ENCODE data around the gene PLAAT2.
"Not testable (repeated sequence)": the region's sequence is repeated elsewhere in the genome, so short reads cannot be mapped to it uniquely, and the experiment has no call there.

Gene PLAAT2

DNA sequence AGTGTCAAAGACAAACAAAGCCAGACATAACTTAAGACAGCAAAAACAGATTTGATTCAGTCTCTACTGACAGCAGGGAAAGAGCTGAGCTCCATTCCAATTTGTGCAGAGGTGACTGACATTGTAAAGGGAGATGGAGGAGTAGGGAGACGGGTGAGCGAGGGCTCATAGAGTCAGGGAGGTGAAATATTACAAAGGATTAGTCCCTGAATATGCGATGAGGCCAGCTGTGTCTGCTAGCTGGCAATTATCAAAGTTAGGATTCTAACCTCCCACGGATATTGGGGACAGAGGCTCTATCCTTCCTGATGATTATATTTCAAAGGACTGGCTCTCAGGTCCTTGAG is 8.3 kb downstream of the PLAAT2 start:
- Histone ChIP-seq H3K4me1 (ENCODE audit: control extremely low read depth in 1 of 4, control insufficient read depth in 4 of 4, insufficient read depth in 4 of 4, low read length in 3 of 4) (peaks cover 0 to 33% (median 18%) of the 10 kb centered on the region in 4 experiments), H3K4me3 (ENCODE audit: control insufficient read depth in 1 of 7, extremely low read depth in 1 of 7, insufficient read depth in 4 of 7, low read depth in 2 of 7, low read length in 6 of 7) (no peak overlapping the region), H3K9me3 (ENCODE audit: control extremely low read depth in 1 of 5, control insufficient read depth in 4 of 5, insufficient read depth in 2 of 5, low read depth in 1 of 5, low read length in 4 of 5) (no peaks in the 10 kb centered on the region), H3K36me3 (ENCODE audit: control insufficient read depth in 4 of 4, insufficient read depth in 4 of 4, low read length in 3 of 4) (no peaks in the 10 kb centered on the region), H3K27me3 (replicated peaks in 2 of 5; ENCODE audit: control insufficient read depth in 4 of 5, insufficient read depth in 5 of 5, low read length in 4 of 5) (no peaks in the 10 kb centered on the region), H3K27ac (ENCODE audit: insufficient read depth in 1 of 2, low read depth in 1 of 2, low read length in 2 of 2, poor library complexity in 1 of 2, severe bottlenecking in 2 of 2) (no peak overlapping the region)
- ChIA-PET POLR2A (interaction anchor here (0.6 kb wide), 2 partner anchors 27 to 456 kb away, joined by 3 read pairs; no protein-coding TSS in a partner anchor), CTCF (interaction anchor here (1.3 kb wide), 1 partner anchor 71 kb away, joined by 3 read pairs; no protein-coding TSS in a partner anchor)
- no peak for DNase-seq
- WGBS (ENCODE audit: insufficient coverage), result 100% methylated on average over 4 of the region's 4 CpGs

- Histone ChIP-seq H3K36me3 (ENCODE audit: control insufficient read depth in 4 of 4, insufficient read depth in 4 of 4, low read length in 3 of 4) (no peaks in the 10 kb centered on the region), H3K4me1 (ENCODE audit: control extremely low read depth in 1 of 4, control insufficient read depth in 4 of 4, insufficient read depth in 4 of 4, low read length in 3 of 4) (peaks cover 0 to 28% (median 18%) of the 10 kb centered on the region in 4 experiments), H3K27ac (ENCODE audit: insufficient read depth in 1 of 2, low read depth in 1 of 2, low read length in 2 of 2, poor library complexity in 1 of 2, severe bottlenecking in 2 of 2) (no peak overlapping the region), H3K27me3 (replicated peaks in 2 of 5; ENCODE audit: control insufficient read depth in 4 of 5, insufficient read depth in 5 of 5, low read length in 4 of 5) (no peaks in the 10 kb centered on the region), H3K4me3 (ENCODE audit: control insufficient read depth in 1 of 7, extremely low read depth in 1 of 7, insufficient read depth in 4 of 7, low read depth in 2 of 7, low read length in 6 of 7) (peak overlapping the region in 2 of 7 experiments; percentile 28 to 37), H3K9me3 (ENCODE audit: control extremely low read depth in 1 of 5, control insufficient read depth in 4 of 5, insufficient read depth in 2 of 5, low read depth in 1 of 5, low read length in 4 of 5) (no peaks in the 10 kb centered on the region)
- CTCF ChIA-PET, result interaction anchor here (1.2 kb wide), 1 partner anchor 18 kb away, joined by 5 read pairs; no protein-coding TSS in a partner anchor
- 2% methylated on average over 7 of the region's 8 CpGs for whole genome bisulfite sequencing (ENCODE audit: insufficient coverage)
- peak; percentile 40 to 84 (median 78) for DNase-seq
- POLR2A ChIA-PET, result no interaction called here
These were observed 9.4 kb downstream of the PLAAT2 start for GRCh38 chr11:63553759-63554158.

GRCh38 chr11:63552921-63553320 is 10.3 kb downstream of the PLAAT2 start:
- ChIA-PET CTCF (interaction anchor here (1.2 to 1.5 kb wide), 5 partner anchors 8 to 79 kb away, joined by 3 to 5 read pairs (median 4); no protein-coding TSS in a partner anchor), POLR2A (no interaction called here)
- Histone ChIP-seq H3K4me1 (ENCODE audit: control extremely low read depth in 1 of 4, control insufficient read depth in 4 of 4, insufficient read depth in 4 of 4, low read length in 3 of 4) (peaks cover 0 to 28% (median 18%) of the 10 kb centered on the region in 4 experiments), H3K27me3 (replicated peaks in 2 of 5; ENCODE audit: control insufficient read depth in 4 of 5, insufficient read depth in 5 of 5, low read length in 4 of 5) (no peaks in the 10 kb centered on the region), H3K36me3 (ENCODE audit: control insufficient read depth in 4 of 4, insufficient read depth in 4 of 4, low read length in 3 of 4) (no peaks in the 10 kb centered on the region), H3K4me3 (ENCODE audit: control insufficient read depth in 1 of 7, extremely low read depth in 1 of 7, insufficient read depth in 4 of 7, low read depth in 2 of 7, low read length in 6 of 7) (no peak overlapping the region), H3K9me3 (ENCODE audit: control extremely low read depth in 1 of 5, control insufficient read depth in 4 of 5, insufficient read depth in 2 of 5, low read depth in 1 of 5, low read length in 4 of 5) (no peaks in the 10 kb centered on the region), H3K27ac (ENCODE audit: insufficient read depth in 1 of 2, low read depth in 1 of 2, low read length in 2 of 2, poor library complexity in 1 of 2, severe bottlenecking in 2 of 2) (no peak overlapping the region)
- DNase-seq, result no peak
- 98% methylated on average over 6 of the region's 7 CpGs for WGBS (ENCODE audit: insufficient coverage)

GRCh38 chr11:63551889-63552266 is 11.3 kb downstream of the PLAAT2 start:
- DNase-seq, result no peak
- POLR2A ChIA-PET, result no interaction called here
- no peak overlapping the region for H3K27ac ChIP-seq (ENCODE audit: insufficient read depth in 1 of 2, low read depth in 1 of 2, low read length in 2 of 2, poor library complexity in 1 of 2, severe bottlenecking in 2 of 2)

DNA sequence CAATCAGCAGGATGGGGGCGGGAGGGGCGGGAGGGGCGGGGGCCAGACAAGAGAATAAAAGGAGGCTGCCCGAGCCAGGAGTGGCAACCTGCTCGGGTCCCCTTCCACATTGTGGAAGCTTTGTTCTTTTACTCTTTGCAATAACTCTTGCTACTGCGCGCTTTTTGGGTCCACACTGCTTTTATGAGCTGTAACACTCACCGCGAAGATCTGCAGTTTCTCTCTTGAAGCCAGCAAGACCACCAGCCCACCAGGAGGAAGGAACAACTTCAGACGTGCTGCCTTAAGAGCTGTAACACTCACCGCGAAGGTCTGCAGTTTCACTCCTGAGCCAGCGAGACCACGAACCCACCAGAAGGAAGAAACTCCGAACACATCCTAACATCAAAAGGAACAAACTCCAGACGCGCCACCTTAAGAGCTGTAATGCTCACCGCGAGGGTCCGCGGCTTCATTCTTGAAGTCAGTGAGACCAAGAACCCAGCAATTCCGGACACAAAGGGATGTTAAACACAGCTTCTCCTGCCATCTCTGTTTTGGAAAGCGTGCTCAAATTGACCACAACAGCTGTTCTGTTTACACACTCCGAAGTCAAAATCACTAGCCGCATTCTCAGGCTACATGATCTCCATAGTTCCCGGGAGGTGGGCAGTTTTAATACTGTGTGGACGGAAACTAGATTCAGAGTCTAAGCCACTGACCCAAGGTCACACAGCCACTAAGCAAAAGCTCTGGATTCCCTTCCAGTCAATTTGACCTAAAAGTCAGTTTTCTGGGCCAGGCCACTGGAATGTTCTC is 11.9 kb downstream of the PLAAT2 start:
- 30% methylated on average over 14 of the region's 27 CpGs for WGBS (ENCODE audit: insufficient coverage)
- DNase-seq, result peak in 2 of 3 donors; percentile 77 to 79
- Histone ChIP-seq H3K4me1 (ENCODE audit: control extremely low read depth in 1 of 4, control insufficient read depth in 4 of 4, insufficient read depth in 4 of 4, low read length in 3 of 4) (peaks cover 0 to 28% (median 18%) of the 10 kb centered on the region in 4 experiments), H3K27me3 (replicated peaks in 2 of 5; ENCODE audit: control insufficient read depth in 4 of 5, insufficient read depth in 5 of 5, low read length in 4 of 5) (no peaks in the 10 kb centered on the region), H3K4me3 (ENCODE audit: control insufficient read depth in 1 of 7, extremely low read depth in 1 of 7, insufficient read depth in 4 of 7, low read depth in 2 of 7, low read length in 6 of 7) (peak overlapping the region in 1 of 7 experiments; percentile 12), H3K27ac (ENCODE audit: insufficient read depth in 1 of 2, low read depth in 1 of 2, low read length in 2 of 2, poor library complexity in 1 of 2, severe bottlenecking in 2 of 2) (no peak overlapping the region), H3K9me3 (ENCODE audit: control extremely low read depth in 1 of 5, control insufficient read depth in 4 of 5, insufficient read depth in 2 of 5, low read depth in 1 of 5, low read length in 4 of 5) (no peaks in the 10 kb centered on the region), H3K36me3 (ENCODE audit: control insufficient read depth in 4 of 4, insufficient read depth in 4 of 4, low read length in 3 of 4) (peaks cover 0 to 13% (median 2%) of the 10 kb centered on the region in 4 experiments)
- POLR2A ChIA-PET, result interaction anchor here (1.5 kb wide), 1 partner anchor 15 kb away, joined by 3 read pairs; the partner anchor contains the start of gene PLAAT4
- CTCF ChIA-PET, result interaction anchor here (1.1 to 1.8 kb wide), 4 partner anchors 14 to 81 kb away, joined by 3 to 5 read pairs (median 3); no protein-coding TSS in a partner anchor

More at GRCh38 chr11:63551889-63552266, 11.3 kb downstream of the PLAAT2 start:
- WGBS (ENCODE audit: insufficient coverage), result 94% methylated on average over 5 of the region's 6 CpGs
- H3K9me3 ChIP-seq (ENCODE audit: control extremely low read depth in 1 of 5, control insufficient read depth in 4 of 5, insufficient read depth in 2 of 5, low read depth in 1 of 5, low read length in 4 of 5), result no peaks in the 10 kb centered on the region
- peaks cover 0 to 8% (median 2%) of the 10 kb centered on the region in 4 experiments for H3K36me3 ChIP-seq (ENCODE audit: control insufficient read depth in 4 of 4, insufficient read depth in 4 of 4, low read length in 3 of 4)
- H3K27me3 ChIP-seq (replicated peaks in 2 of 5; ENCODE audit: control insufficient read depth in 4 of 5, insufficient read depth in 5 of 5, low read length in 4 of 5), result no peaks in the 10 kb centered on the region
- H3K4me1 ChIP-seq (ENCODE audit: control extremely low read depth in 1 of 4, control insufficient read depth in 4 of 4, insufficient read depth in 4 of 4, low read length in 3 of 4), result peaks cover 0 to 28% (median 18%) of the 10 kb centered on the region in 4 experiments
- H3K4me3 ChIP-seq (ENCODE audit: control insufficient read depth in 1 of 7, extremely low read depth in 1 of 7, insufficient read depth in 4 of 7, low read depth in 2 of 7, low read length in 6 of 7), result no peak overlapping the region
- CTCF ChIA-PET, result interaction anchor here (1.1 to 1.8 kb wide), 7 partner anchors 7 to 80 kb away, joined by 3 to 5 read pairs (median 3); no protein-coding TSS in a partner anchor

- not testable (repeated sequence) for H3K27ac ChIP-seq (ENCODE audit: insufficient read depth in 1 of 2, low read depth in 1 of 2, low read length in 2 of 2, poor library complexity in 1 of 2, severe bottlenecking in 2 of 2); DNase-seq; H3K27me3 ChIP-seq (replicated peaks in 2 of 5; ENCODE audit: control insufficient read depth in 4 of 5, insufficient read depth in 5 of 5, low read length in 4 of 5); H3K9me3 ChIP-seq (ENCODE audit: control extremely low read depth in 1 of 5, control insufficient read depth in 4 of 5, insufficient read depth in 2 of 5, low read depth in 1 of 5, low read length in 4 of 5); H3K4me3 ChIP-seq (ENCODE audit: control insufficient read depth in 1 of 7, extremely low read depth in 1 of 7, insufficient read depth in 4 of 7, low read depth in 2 of 7, low read length in 6 of 7)
- Histone ChIP-seq H3K36me3 (ENCODE audit: control insufficient read depth in 4 of 4, insufficient read depth in 4 of 4, low read length in 3 of 4) (peaks cover 0 to 23% (median 5%) of the 10 kb centered on the region in 4 experiments), H3K4me1 (ENCODE audit: control extremely low read depth in 1 of 4, control insufficient read depth in 4 of 4, insufficient read depth in 4 of 4, low read length in 3 of 4) (peaks cover 0 to 28% (median 18%) of the 10 kb centered on the region in 4 experiments)
- WGBS (ENCODE audit: insufficient coverage), result 98% methylated on average over 14 of the region's 31 CpGs
- ChIA-PET CTCF (interaction anchor here (1.5 to 1.8 kb wide), 3 partner anchors 12 to 15 kb away, joined by 3 to 5 read pairs (median 5); partner anchors contain the start of gene PLAAT4), POLR2A (interaction anchor here (1.5 kb wide), 1 partner anchor 14 kb away, joined by 3 read pairs; the partner anchor contains the start of gene PLAAT4)
These were observed 13.0 kb downstream of the PLAAT2 start for GRCh38 chr11:63550156-63550700.
